Fibroblast of villous mesenchyme (primary cell): ENCODE measurements around the gene MRPL40. TPM values are rescaled to one million over a fixed set of nuclear protein-coding genes. Genes with fewer than 3 reads are reported as not detected.

Experiments
- DNase-seq: peaks from one replicate; pipeline ENCODE4 v3.0.0-alpha.2; 2010; ENCODE audit warnings: low read depth
- H3K4me3 ChIP-seq: 2 replicates; pipeline ENCODE4 v1.5.1; 2011; ENCODE audit warnings: low read depth, mild to moderate bottlenecking, low read length
- total RNA-seq: library from RNA; depleted of rRNA; stranded (reverse); fragments of >200 nt; gene quantifications from 2 replicates; pipeline ENCODE4 v1.2.3, GENCODE V29; 2012
- TF ChIP-seq, protein P1 (sequence below): IDR thresholded peaks from 2 replicates; pipeline ENCODE4 v1.5.1; 2012; ENCODE audit warnings: low read depth, mild to moderate bottlenecking, low read length; ENCODE audit not compliant: insufficient read depth

Gene MRPL40
- total RNA-seq, 1 donor: 46.2 TPM

GRCh38 chr22:19393704-19394103, 38.6 kb upstream of the MRPL40 start:
- H3K4me3 ChIP-seq: no peak overlapping the region
- TF ChIP-seq, protein P1, sequence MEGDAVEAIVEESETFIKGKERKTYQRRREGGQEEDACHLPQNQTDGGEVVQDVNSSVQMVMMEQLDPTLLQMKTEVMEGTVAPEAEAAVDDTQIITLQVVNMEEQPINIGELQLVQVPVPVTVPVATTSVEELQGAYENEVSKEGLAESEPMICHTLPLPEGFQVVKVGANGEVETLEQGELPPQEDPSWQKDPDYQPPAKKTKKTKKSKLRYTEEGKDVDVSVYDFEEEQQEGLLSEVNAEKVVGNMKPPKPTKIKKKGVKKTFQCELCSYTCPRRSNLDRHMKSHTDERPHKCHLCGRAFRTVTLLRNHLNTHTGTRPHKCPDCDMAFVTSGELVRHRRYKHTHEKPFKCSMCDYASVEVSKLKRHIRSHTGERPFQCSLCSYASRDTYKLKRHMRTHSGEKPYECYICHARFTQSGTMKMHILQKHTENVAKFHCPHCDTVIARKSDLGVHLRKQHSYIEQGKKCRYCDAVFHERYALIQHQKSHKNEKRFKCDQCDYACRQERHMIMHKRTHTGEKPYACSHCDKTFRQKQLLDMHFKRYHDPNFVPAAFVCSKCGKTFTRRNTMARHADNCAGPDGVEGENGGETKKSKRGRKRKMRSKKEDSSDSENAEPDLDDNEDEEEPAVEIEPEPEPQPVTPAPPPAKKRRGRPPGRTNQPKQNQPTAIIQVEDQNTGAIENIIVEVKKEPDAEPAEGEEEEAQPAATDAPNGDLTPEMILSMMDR: no peak
- DNase-seq: no peak

GRCh38 chr22:19394274-19395050, 37.9 kb upstream of the MRPL40 start:
- TF ChIP-seq, protein P1: no peak
- DNase-seq: no peak
- no peak overlapping the region for H3K4me3 ChIP-seq

GRCh38 chr22:19395276-19395675, 37.1 kb upstream of the MRPL40 start:
- no peak for DNase-seq
- H3K4me3 ChIP-seq: no peak overlapping the region
- TF ChIP-seq, protein P1: no peak

DNA sequence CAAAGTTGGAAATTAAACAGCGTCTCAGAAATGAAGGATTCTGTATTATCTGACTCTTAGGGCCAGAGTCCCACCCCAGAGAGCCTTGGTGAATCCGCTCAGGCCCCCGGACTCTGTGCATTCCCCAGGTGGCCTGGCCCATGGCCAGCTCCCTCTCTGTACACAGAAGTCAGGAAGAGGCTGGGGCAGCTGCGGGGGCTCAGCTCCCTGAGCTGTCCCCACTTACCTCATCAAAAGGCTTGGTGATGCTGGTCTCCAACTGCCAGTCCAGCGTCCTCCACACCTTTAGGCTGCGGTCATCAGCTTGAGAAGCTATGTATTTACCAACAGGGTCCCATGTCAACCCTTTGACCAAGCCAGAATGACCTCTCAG, 35.8 kb upstream of the MRPL40 start:
- DNase-seq: no peak
- TF ChIP-seq, protein P1: no peak
- no peak overlapping the region for H3K4me3 ChIP-seq

- no peak overlapping the region for H3K4me3 ChIP-seq
- no peak for DNase-seq
- TF ChIP-seq, protein P1: no peak
Measured at GRCh38 chr22:19396934-19397733, 35.2 kb upstream of the MRPL40 start.

GRCh38 chr22:19397734-19398104, 34.6 kb upstream of the MRPL40 start:
- DNase-seq: no peak
- TF ChIP-seq, protein P1: no peak
- no peak overlapping the region for H3K4me3 ChIP-seq
